Left lung (tissue), 10 donors: ENCODE data around the gene FAM149A. TPM values are rescaled to one million over a fixed set of nuclear protein-coding genes. Genes with fewer than 3 reads are reported as not detected.

Experiments used
- ATAC-seq: fragments of 200-7000 bp; cut with Tn5 transposase; one replicate; pipeline ENCODE4 v1.9.1; 2020; ENCODE audit warnings: moderate library complexity
- DNase-seq, 4 donors: peaks; one replicate each; pipeline ENCODE4 v3.0.0-alpha.2; 2013 to 2020
- H3K27ac ChIP-seq, 2 donors: fragments of 200-600 bp; sonication (generic) in 1 of 2; one replicate each; pipeline versions ENCODE4 v1.5.0 to v1.8.0; 2020 to 2021
- H3K27me3 ChIP-seq, 2 donors: fragments of 200-600 bp; sonication (generic) in 1 of 2; one replicate each; pipeline versions ENCODE4 v1.5.0 to v1.8.0; 2020 to 2021
- H3K36me3 ChIP-seq, 2 donors: fragments of 200-600 bp; sonication (generic) in 1 of 2; one replicate each; pipeline versions ENCODE4 v1.5.0 to v1.8.0; 2020 to 2021
- H3K4me1 ChIP-seq, 2 donors: fragments of 200-600 bp; one replicate each; pipeline ENCODE4 v1.8.0; 2021
- H3K4me3 ChIP-seq, 2 donors: fragments of 200-600 bp; sonication (generic) in 1 of 2; one replicate each; pipeline versions ENCODE4 v1.5.0 to v1.8.0; 2020 to 2021; ENCODE audit warnings: mild to moderate bottlenecking in 1 of 2
- H3K9me3 ChIP-seq, 2 donors: fragments of 200-600 bp; sonication (generic) in 1 of 2; one replicate each; pipeline versions ENCODE4 v1.5.0 to v1.8.0; 2020 to 2021
- intact Hi-C, 2 donors: fragments of 100-400 bp; cut with DNase I; formaldehyde crosslinking; loops; one replicate each; pipeline versions ENCODE4 v1.11.2 to v1.14.2; 2022
- polyA plus RNA-seq, 6 donors: library from polyadenylated mRNA; unstranded; fragments of 120-200 nt; gene quantifications; one replicate each; pipeline ENCODE4 v1.2.1, GENCODE V29; 2013; ENCODE audit not compliant: insufficient read length in 6 of 6
- total RNA-seq, 2 donors: library from RNA; stranded (reverse); fragmentation: NEBNext Ultra II Directional; extraction: Animal tissue kit (Norgen Biotek cat#: 25700); gene quantifications; one replicate each; pipeline ENCODE4 v1.2.1, GENCODE V29; 2021
- TF ChIP-seq, protein P1 (sequence below), 2 donors: fragments of 200-600 bp; sonication (generic) in 1 of 2; IDR thresholded peaks; one replicate each; pipeline versions ENCODE4 v1.5.0 to v1.8.0; 2021; ENCODE audit warnings: antibody characterized with exemption in 2 of 2
- donor health status: DM: no; HTN: yes; CAD: no.
- donor health status: DM: no; HTN: no; CAD: no.

FAM149A gene
- total and polyA plus RNA-seq, 8 donors = 10.1 to 30.1 (median 21.2) TPM

DNA sequence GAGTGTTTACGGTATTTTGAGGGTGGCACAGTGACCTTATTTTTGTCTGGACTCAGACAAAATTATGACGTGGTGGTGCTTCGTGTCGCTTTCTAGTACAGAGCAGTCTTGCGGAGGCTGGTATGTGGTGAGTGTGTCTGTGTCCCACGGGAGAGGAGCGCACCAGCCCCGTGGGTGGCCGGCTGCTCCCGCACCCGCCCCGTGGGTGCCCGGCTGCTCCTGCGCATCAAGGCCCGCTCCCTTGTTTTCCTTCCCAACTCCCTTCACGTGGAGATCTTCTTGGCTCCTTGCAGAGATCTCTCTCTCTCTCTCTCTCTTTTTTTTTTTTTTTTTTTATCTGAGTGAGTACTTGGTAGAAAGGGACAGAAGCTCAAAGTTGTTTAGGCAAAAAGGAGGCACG, 12.2 kb upstream of the FAM149A start:
- no peak for ATAC-seq
- Histone ChIP-seq H3K27me3 (no peaks in the 10 kb centered on the region), H3K4me3 (no peak overlapping the region), H3K9me3 (peaks cover 0 to 2% of the 10 kb centered on the region in 2 donors), H3K36me3 (no peaks in the 10 kb centered on the region), H3K4me1 (no peaks in the 10 kb centered on the region), H3K27ac (no peak overlapping the region)
- intact Hi-C loops = no loop called here
- TF ChIP-seq, protein P1, sequence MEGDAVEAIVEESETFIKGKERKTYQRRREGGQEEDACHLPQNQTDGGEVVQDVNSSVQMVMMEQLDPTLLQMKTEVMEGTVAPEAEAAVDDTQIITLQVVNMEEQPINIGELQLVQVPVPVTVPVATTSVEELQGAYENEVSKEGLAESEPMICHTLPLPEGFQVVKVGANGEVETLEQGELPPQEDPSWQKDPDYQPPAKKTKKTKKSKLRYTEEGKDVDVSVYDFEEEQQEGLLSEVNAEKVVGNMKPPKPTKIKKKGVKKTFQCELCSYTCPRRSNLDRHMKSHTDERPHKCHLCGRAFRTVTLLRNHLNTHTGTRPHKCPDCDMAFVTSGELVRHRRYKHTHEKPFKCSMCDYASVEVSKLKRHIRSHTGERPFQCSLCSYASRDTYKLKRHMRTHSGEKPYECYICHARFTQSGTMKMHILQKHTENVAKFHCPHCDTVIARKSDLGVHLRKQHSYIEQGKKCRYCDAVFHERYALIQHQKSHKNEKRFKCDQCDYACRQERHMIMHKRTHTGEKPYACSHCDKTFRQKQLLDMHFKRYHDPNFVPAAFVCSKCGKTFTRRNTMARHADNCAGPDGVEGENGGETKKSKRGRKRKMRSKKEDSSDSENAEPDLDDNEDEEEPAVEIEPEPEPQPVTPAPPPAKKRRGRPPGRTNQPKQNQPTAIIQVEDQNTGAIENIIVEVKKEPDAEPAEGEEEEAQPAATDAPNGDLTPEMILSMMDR (IDR thresholded peaks at IDR 0.05) = no peak
- no peak for DNase-seq

DNA sequence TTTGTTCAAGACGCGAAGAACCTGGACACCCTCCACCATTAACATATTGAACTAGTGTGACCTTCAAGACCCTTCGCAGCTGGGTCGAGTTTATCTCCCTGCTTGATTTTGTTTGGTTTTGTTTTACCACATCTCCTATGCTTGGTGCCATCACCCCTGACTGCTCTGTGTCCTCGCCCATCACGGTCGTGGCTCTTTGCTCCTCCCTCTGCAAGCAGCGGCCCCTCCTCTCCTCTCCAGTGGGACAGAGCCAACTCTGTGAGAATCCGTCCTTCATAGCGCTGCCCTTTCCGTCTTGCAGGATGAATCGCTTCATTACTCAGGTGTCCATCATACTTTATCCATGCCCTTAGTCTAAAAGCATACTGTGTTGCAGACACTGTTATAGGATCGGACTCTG, 9.1 kb upstream of the FAM149A start:
- Histone ChIP-seq H3K9me3 (peaks cover 0 to 2% of the 10 kb centered on the region in 2 donors), H3K4me3 (no peak overlapping the region), H3K4me1 (no peaks in the 10 kb centered on the region), H3K27me3 (no peaks in the 10 kb centered on the region), H3K36me3 (no peaks in the 10 kb centered on the region), H3K27ac (no peak overlapping the region)
- no peak for ATAC-seq
- intact Hi-C loops = no loop called here
- TF ChIP-seq, protein P1 (IDR thresholded peaks at IDR 0.05) = no peak
- no peak for DNase-seq

DNA sequence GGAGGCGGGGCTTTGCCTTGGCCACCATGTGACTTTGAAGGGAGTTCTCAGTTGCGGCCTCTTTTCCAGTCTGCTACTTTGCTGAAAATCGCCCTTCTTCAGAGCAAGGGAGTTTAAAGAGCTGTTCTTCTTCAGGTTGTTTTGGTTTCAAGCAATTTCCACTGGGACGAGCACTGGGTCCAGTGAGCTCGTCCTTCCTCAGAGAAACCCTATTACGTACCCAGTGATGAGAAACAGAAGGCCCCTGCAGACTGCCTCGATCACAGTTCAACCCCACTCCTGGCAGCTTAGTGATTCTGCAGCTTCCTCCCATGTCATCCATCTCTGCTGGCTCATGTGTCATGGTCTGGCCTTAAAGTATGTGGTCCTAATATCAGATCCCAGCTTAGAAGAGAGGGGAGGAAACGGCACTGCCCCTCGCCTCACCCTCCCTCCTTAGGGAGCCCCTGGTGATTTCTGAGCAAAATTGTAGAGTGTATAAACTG, 7.8 kb upstream of the FAM149A start:
- H3K36me3 ChIP-seq = no peaks in the 10 kb centered on the region
- H3K9me3 ChIP-seq = no peaks in the 10 kb centered on the region
- H3K27me3 ChIP-seq = no peaks in the 10 kb centered on the region
- ATAC-seq (no peak), DNase-seq (no peak)
- no peak overlapping the region for H3K27ac ChIP-seq
- no peak overlapping the region for H3K4me3 ChIP-seq
- intact Hi-C loops = no loop called here
- no peaks in the 10 kb centered on the region for H3K4me1 ChIP-seq
- TF ChIP-seq, protein P1 (IDR thresholded peaks at IDR 0.05) = no peak

DNA sequence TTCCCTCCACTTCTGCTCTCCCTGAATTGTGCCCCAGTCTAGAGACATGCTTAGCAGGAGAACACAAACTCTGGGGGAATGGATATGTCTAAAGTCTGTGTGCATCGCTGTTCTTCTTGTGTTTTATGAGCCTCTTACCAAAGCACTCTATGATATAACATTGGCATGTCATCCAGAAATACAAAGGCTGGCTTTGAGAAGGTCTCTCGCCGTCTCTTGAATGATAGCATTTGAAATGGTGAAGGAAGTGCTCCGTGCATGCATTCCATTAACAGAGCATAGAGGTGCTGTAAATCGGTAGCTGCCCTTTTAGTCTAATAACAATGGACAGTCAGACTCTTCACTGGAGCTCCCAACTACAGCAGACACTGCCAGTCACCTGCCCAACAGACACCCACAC, 7.1 kb upstream of the FAM149A start:
- H3K27ac ChIP-seq = no peak overlapping the region
- ATAC-seq (no peak), DNase-seq (no peak)
- TF ChIP-seq, protein P1 (IDR thresholded peaks at IDR 0.05) = no peak
- H3K9me3 ChIP-seq = no peaks in the 10 kb centered on the region
- H3K4me3 ChIP-seq = no peak overlapping the region
- intact Hi-C loops = no loop called here
- no peaks in the 10 kb centered on the region for H3K27me3 ChIP-seq
- H3K4me1 ChIP-seq = no peaks in the 10 kb centered on the region
- no peaks in the 10 kb centered on the region for H3K36me3 ChIP-seq

DNA sequence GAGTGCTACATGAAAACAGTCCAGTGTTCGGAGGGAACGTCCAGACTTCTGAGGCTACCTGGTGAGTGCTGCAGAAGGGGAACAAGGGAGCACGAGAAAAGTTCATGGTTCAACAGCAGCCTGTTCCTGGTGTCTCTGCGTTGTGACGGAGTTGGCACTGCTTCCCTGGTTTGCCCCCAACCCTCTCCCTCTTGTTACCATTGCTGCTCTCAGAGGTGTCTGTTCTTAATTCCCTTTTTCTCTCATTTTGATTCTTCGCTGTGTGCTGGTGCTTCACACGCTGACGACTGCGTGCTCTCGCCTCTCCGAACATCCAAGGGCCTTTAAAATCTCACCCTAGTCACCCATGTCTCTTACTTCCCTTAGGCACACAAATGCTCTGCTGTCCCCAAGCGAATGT, 1.6 kb upstream of the FAM149A start:
- DNase-seq = no peak
- no peaks in the 10 kb centered on the region for H3K4me1 ChIP-seq
- no peak overlapping the region for H3K4me3 ChIP-seq
- no peaks in the 10 kb centered on the region for H3K9me3 ChIP-seq
- no peak overlapping the region for H3K27ac ChIP-seq
- H3K36me3 ChIP-seq = no peaks in the 10 kb centered on the region
- H3K27me3 ChIP-seq = peaks cover 6 to 47% of the 10 kb centered on the region in 2 donors
- no peak for ATAC-seq
- TF ChIP-seq, protein P1 (IDR thresholded peaks at IDR 0.05) = no peak
- intact Hi-C loops = no loop called here
